Keratinocyte (primary cell): Measurements from ENCODE around the gene DYRK2. TPM values are rescaled to one million over a fixed set of nuclear protein-coding genes. Genes with fewer than 3 reads are reported as not detected.

ENCODE experiments used
- DNase-seq: peaks from one replicate; pipeline ENCODE4 v3.0.0-alpha.2; 2011; ENCODE audit warnings: low read depth, missing footprints, low spot score
- FAIRE-seq: peaks from 2 replicates; lab custom pipeline; 2011; peaks lifted over from hg19 to GRCh38; lab: Jason Lieb, UNC
- H2AFZ ChIP-seq: 2 replicates; pipeline ENCODE4 v1.6.0; 2012; ENCODE audit warnings: low read length, control low read depth, inconsistent platforms; ENCODE audit not compliant: control insufficient read depth
- H3K27ac ChIP-seq: 2 replicates; pipeline ENCODE4 v1.5.1; 2011; ENCODE audit warnings: low read length; ENCODE audit not compliant: control insufficient read depth, insufficient read depth
- H3K27me3 ChIP-seq: 3 replicates; pipeline ENCODE4 v1.6.0; 2011; ENCODE audit warnings: low read length; ENCODE audit not compliant: control insufficient read depth, insufficient read depth; ENCODE audit errors: extremely low read depth
- H3K36me3 ChIP-seq, 2 experiments: 2 replicates in 1 of 2; 3 replicates in 1 of 2; pipeline ENCODE4 v1.5.1; 2011; ENCODE audit warnings: low read length in 2 of 2, mild to moderate bottlenecking in 1 of 2; ENCODE audit not compliant: control insufficient read depth in 2 of 2, insufficient read depth in 2 of 2; ENCODE audit errors: extremely low read depth in 1 of 2
- H3K4me1 ChIP-seq: 3 replicates; pipeline ENCODE4 v1.5.1; 2011; ENCODE audit warnings: low read length; ENCODE audit not compliant: control insufficient read depth, insufficient read depth; ENCODE audit errors: extremely low read depth
- H3K4me2 ChIP-seq: 3 replicates; pipeline ENCODE4 v1.6.0; 2011; ENCODE audit warnings: low read depth, low read length; ENCODE audit not compliant: control insufficient read depth, insufficient read depth; ENCODE audit errors: extremely low read depth
- H3K4me3 ChIP-seq, 3 experiments: fragments of 200-600 bp in 1 of 3; sonication (generic) in 1 of 3; 2 replicates in 2 of 3; 3 replicates in 1 of 3; pipeline ENCODE4 v1.5.1; 2011 to 2016; ENCODE audit warnings: low read length in 3 of 3, mild to moderate bottlenecking in 3 of 3, control low read depth in 2 of 3, inconsistent platforms in 1 of 3, low read depth in 1 of 3, mixed read lengths in 1 of 3, mixed run types in 1 of 3, moderate library complexity in 1 of 3; ENCODE audit not compliant: control insufficient read depth in 2 of 3, insufficient read depth in 2 of 3; ENCODE audit errors: extremely low read depth in 1 of 3
- H3K79me2 ChIP-seq: 2 replicates; pipeline ENCODE4 v1.6.0; 2012; ENCODE audit warnings: low read length; ENCODE audit not compliant: control insufficient read depth, insufficient read depth
- H3K9ac ChIP-seq: 3 replicates; pipeline ENCODE4 v1.6.0; 2011; ENCODE audit warnings: low read length; ENCODE audit not compliant: control insufficient read depth, insufficient read depth; ENCODE audit errors: extremely low read depth
- H3K9me1 ChIP-seq: 3 replicates; pipeline ENCODE4 v1.6.0; 2011; ENCODE audit warnings: low read length; ENCODE audit not compliant: control insufficient read depth, insufficient read depth; ENCODE audit errors: extremely low read depth
- H3K9me3 ChIP-seq: 2 replicates; pipeline ENCODE4 v1.5.1; 2012; ENCODE audit warnings: low read depth, low read length; ENCODE audit not compliant: control insufficient read depth
- H4K20me1 ChIP-seq: 3 replicates; pipeline ENCODE4 v1.6.0; 2011; ENCODE audit warnings: low read length; ENCODE audit not compliant: control insufficient read depth, insufficient read depth; ENCODE audit errors: extremely low read depth
- CTCF ChIP-seq, 3 experiments: IDR thresholded peaks in 1 of 3; conservative IDR thresholded peaks in 1 of 3; optimal IDR thresholded peaks in 1 of 3; 2 replicates in 2 of 3; 3 replicates in 1 of 3; pipeline versions ENCODE3 to v1.5.1; 2011; ENCODE audit warnings: low read length in 3 of 3, mild to moderate bottlenecking in 3 of 3, moderate library complexity in 2 of 3, control low read depth in 1 of 3, inconsistent platforms in 1 of 3; ENCODE audit not compliant: insufficient read depth in 2 of 3; ENCODE audit errors: extremely low read depth in 1 of 3
- EZH2 ChIP-seq: IDR thresholded peaks from one replicate; pipeline ENCODE4 v1.6.1; 2012; ENCODE audit warnings: inconsistent platforms, mild to moderate bottlenecking, low read length, moderate library complexity
- dilution Hi-C: fragments of 300-500 bp; cut with MboI; formaldehyde crosslinking; loops from one replicate; pipeline ENCODE4 v1.7.0; 2020; ENCODE audit warnings: low sequenced_read_pairs; ENCODE audit not compliant: extremely low pct_ligation_motif_present
- polyA plus RNA-seq, 5 experiments: library from polyadenylated mRNA; depleted of rRNA in 3 of 5; stranded (reverse) in 3 of 5; stranded (forward) in 1 of 5; unstranded in 1 of 5; fragments of >200 nt; gene quantifications; 1 replicate in 1 of 5; 2 replicates in 3 of 5; 3 replicates in 1 of 5; pipeline versions ENCODE4 v1.2.1 to v1.2.3, GENCODE V29; 2011 to 2012; ENCODE audit warnings: missing spikeins in 2 of 5, low read depth in 1 of 5, low replicate concordance in 1 of 5

DYRK2 gene
- polyA plus RNA-seq, 1 donor (not counting 4 experiments of a cell fraction or from before 2014, with no cell fraction given), result 22.7 TPM

- TF ChIP-seq CTCF (optimal IDR thresholded peaks at IDR 0.05 in 1 of 3, IDR thresholded peaks at IDR 0.05 in 1 of 3, conservative IDR thresholded peaks at IDR 0.05 in 1 of 3; ENCODE audit: extremely low read depth in 1 of 3, insufficient read depth in 2 of 3, low read length in 3 of 3) (no peak), EZH2 (no peak)
- Histone ChIP-seq H3K9ac (no peak overlapping the region), H3K9me1 (no peaks in the 10 kb centered on the region), H3K27me3 (no peaks in the 10 kb centered on the region), H3K27ac (no peak overlapping the region), H3K4me2 (no peak overlapping the region), H2AFZ (no peak overlapping the region), H3K9me3 (no peaks in the 10 kb centered on the region), H3K4me1 (peaks cover 9% of the 10 kb centered on the region), H3K79me2 (peaks cover 10% of the 10 kb centered on the region), H3K36me3 (no peaks in the 10 kb centered on the region), H3K4me3 (no peak overlapping the region), H4K20me1 (no peaks in the 10 kb centered on the region)
- DNase-seq (no peak), FAIRE-seq (no peak)
- dilution Hi-C loops, result no loop called here
Measured at GRCh38 chr12:67645126-67645525, 3.4 kb upstream of the DYRK2 start.

DNA sequence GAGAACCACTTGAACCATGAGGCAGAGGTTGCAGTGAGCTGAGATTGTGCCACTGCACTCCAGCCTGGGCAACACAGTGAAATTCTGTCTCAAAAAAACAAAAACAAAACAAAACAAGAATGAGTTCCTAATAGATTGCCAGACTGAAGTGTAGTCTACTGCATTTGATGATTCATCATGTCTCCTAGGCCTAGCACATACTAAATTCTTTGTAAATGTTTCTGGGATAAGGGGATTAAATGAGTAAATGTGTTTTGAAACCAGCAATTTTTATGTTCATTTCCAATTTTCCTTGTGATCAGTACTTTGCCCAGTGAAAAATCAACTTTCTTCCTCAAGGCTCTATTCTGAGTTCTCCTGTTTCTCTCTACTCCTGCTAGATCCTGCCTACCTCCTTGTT is 2.9 kb upstream of the DYRK2 start:
- TF ChIP-seq CTCF (optimal IDR thresholded peaks at IDR 0.05 in 1 of 3, IDR thresholded peaks at IDR 0.05 in 1 of 3, conservative IDR thresholded peaks at IDR 0.05 in 1 of 3; ENCODE audit: extremely low read depth in 1 of 3, insufficient read depth in 2 of 3, low read length in 3 of 3) (no peak), EZH2 (no peak)
- no peak overlapping the region for H3K4me2 ChIP-seq
- peak; percentile 65 for FAIRE-seq
- no peak overlapping the region for H3K27ac ChIP-seq
- no peak overlapping the region for H3K9ac ChIP-seq
- peaks cover 15% of the 10 kb centered on the region for H3K79me2 ChIP-seq
- peaks cover 2% of the 10 kb centered on the region for H3K9me1 ChIP-seq
- H3K4me1 ChIP-seq, result peaks cover 12% of the 10 kb centered on the region
- no peak overlapping the region for H2AFZ ChIP-seq
- no peaks in the 10 kb centered on the region for H3K9me3 ChIP-seq
- no peaks in the 10 kb centered on the region for H3K27me3 ChIP-seq
- no peaks in the 10 kb centered on the region for H4K20me1 ChIP-seq
- dilution Hi-C loops, result no loop called here
- no peaks in the 10 kb centered on the region for H3K36me3 ChIP-seq
- no peak overlapping the region for H3K4me3 ChIP-seq
- DNase-seq, result no peak
